Caco-2 (cell line): ENCODE data around the gene BNIP2. TPM values are rescaled to one million over a fixed set of nuclear protein-coding genes. Genes with fewer than 3 reads are reported as not detected.
"Not testable (repeated sequence)": the region's sequence is repeated elsewhere in the genome, so short reads cannot be mapped to it uniquely, and the experiment has no call there.

ENCODE experiments used
- BruUV-seq: library from RNA; stranded (reverse); fragments of 400-500 nt; replicated peaks from 2 replicates; lab custom pipeline; 2021; lab: Mats Ljungman, UMichigan
- CTCF ChIA-PET: fragments of 300-600 bp; sonication (Branson Sonifier 250); formaldehyde crosslinking; loops from one replicate; lab custom pipeline; 2022; ENCODE audit warnings: antibody characterized with exemption; lab: Charles Lee
- POLR2A ChIA-PET: fragments of 300-600 bp; sonication (Branson Sonifier 250); formaldehyde crosslinking; loops from one replicate; lab custom pipeline; 2022; ENCODE audit warnings: antibody characterized with exemption; lab: Charles Lee
- DNase-seq, 2 experiments: peaks; one replicate each; pipeline versions ENCODE4 v3.0.0 to v3.0.0-alpha.2; 2020 to 2022
- H3K27me3 ChIP-seq: replicated peaks from 2 replicates; pipeline ENCODE4 v1.6.0; 2011; ENCODE audit warnings: low read length; ENCODE audit not compliant: control insufficient read depth, insufficient read depth
- H3K36me3 ChIP-seq: 2 replicates; pipeline ENCODE4 v1.5.1; 2011; ENCODE audit warnings: low read length; ENCODE audit not compliant: control insufficient read depth, insufficient read depth
- H3K4me1 ChIP-seq: fragments of 250-450 bp; sonication (Bioruptor Pico); 2 replicates; pipeline ENCODE4 v1.5.1; 2020; ENCODE audit warnings: mild to moderate bottlenecking
- H3K4me3 ChIP-seq: 2 replicates; pipeline ENCODE4 v1.5.1; 2011; ENCODE audit warnings: low read depth, mild to moderate bottlenecking, control low read depth, low read length
- H3K9me3 ChIP-seq: fragments of 250-450 bp; sonication (Bioruptor Pico); 2 replicates; pipeline ENCODE4 v1.5.1; 2020; ENCODE audit warnings: mild to moderate bottlenecking, moderate library complexity
- H3K27ac Mint-ChIP-seq: one replicate; pipeline ENCODE4 v1.8.0; 2022; ENCODE audit warnings: mixed read lengths; ENCODE audit not compliant: unreplicated experiment
- H3K27me3 Mint-ChIP-seq: one replicate; pipeline ENCODE4 v1.8.0; 2022; ENCODE audit warnings: mixed read lengths; ENCODE audit not compliant: insufficient read depth, unreplicated experiment
- H3K36me3 Mint-ChIP-seq: one replicate; pipeline ENCODE4 v1.8.0; 2022; ENCODE audit warnings: mild to moderate bottlenecking, mixed read lengths; ENCODE audit not compliant: insufficient read depth, unreplicated experiment
- H3K4me1 Mint-ChIP-seq: one replicate; pipeline ENCODE4 v1.8.0; 2022; ENCODE audit warnings: low read depth, mixed read lengths; ENCODE audit not compliant: unreplicated experiment
- H3K4me3 Mint-ChIP-seq: one replicate; pipeline ENCODE4 v1.8.0; 2022; ENCODE audit warnings: mild to moderate bottlenecking, moderate library complexity, mixed read lengths; ENCODE audit not compliant: unreplicated experiment
- H3K9me3 Mint-ChIP-seq: one replicate; pipeline ENCODE4 v1.8.0; 2022; ENCODE audit warnings: mixed read lengths; ENCODE audit not compliant: unreplicated experiment
- CTCF ChIP-seq, 2 experiments: fragments of 200-600 bp in 1 of 2; IDR thresholded peaks; 1 replicate in 1 of 2; 2 replicates in 1 of 2; pipeline versions ENCODE4 v1.5.1 to v1.8.0; 2011 to 2022; ENCODE audit warnings: antibody characterized with exemption in 1 of 2, control low read depth in 1 of 2, inconsistent platforms in 1 of 2, low read depth in 1 of 2, low read length in 1 of 2, mild to moderate bottlenecking in 1 of 2, moderate library complexity in 1 of 2; ENCODE audit not compliant: insufficient read depth in 1 of 2, severe bottlenecking in 1 of 2, unreplicated experiment in 1 of 2
- intact Hi-C: fragments of 100-400 bp; cut with micrococcal nuclease; formaldehyde crosslinking; loops from one replicate; pipeline ENCODE4 v1.10.0; 2022; ENCODE audit not compliant: unreplicated experiment
- total RNA-seq: library from RNA; stranded (reverse); gene quantifications from 2 replicates; pipeline ENCODE4 v1.2.3, GENCODE V29; 2022

BNIP2 gene
- total RNA-seq, 1 experiment from 2014 or later, result 54.0 TPM

GRCh38 chr15:59647085-59647484 is 42.0 kb downstream of the BNIP2 start:
- H3K36me3 ChIP-seq, result peaks cover 1% of the 10 kb centered on the region; the same call in 1 of the 2 replicates
- Mint-ChIP-seq H3K4me3 (no peak overlapping the region), H3K9me3 (no peaks in the 10 kb centered on the region), H3K27me3 (no peaks in the 10 kb centered on the region), H3K27ac (no peak overlapping the region), H3K36me3 (peaks cover 64% of the 10 kb centered on the region), H3K4me1 (peaks cover 14% of the 10 kb centered on the region)
- H3K4me1 ChIP-seq, result peaks cover 25% of the 10 kb centered on the region
- no peak overlapping the region for H3K4me3 ChIP-seq
- H3K27me3 ChIP-seq, result no peaks in the 10 kb centered on the region
- no peak for DNase-seq
- intact Hi-C loops, result no loop called here
- CTCF ChIA-PET, result no interaction called here
- no TSS peak for BruUV-seq
- H3K9me3 ChIP-seq, result peaks cover 1% of the 10 kb centered on the region
- no peak for TF ChIP-seq CTCF (IDR thresholded peaks at IDR 0.05; ENCODE audit: insufficient read depth in 1 of 2, low read depth in 1 of 2, low read length in 1 of 2, severe bottlenecking in 1 of 2, unreplicated experiment in 1 of 2)
- POLR2A ChIA-PET, result no interaction called here

GRCh38 chr15:59646277-59646676 is 42.8 kb downstream of the BNIP2 start:
- no peak overlapping the region for H3K4me3 Mint-ChIP-seq
- Histone ChIP-seq H3K9me3 (no peaks in the 10 kb centered on the region), H3K4me3 (no peak overlapping the region), H3K36me3 (no peaks in the 10 kb centered on the region), H3K4me1 (peaks cover 24% of the 10 kb centered on the region), H3K27me3 (no peaks in the 10 kb centered on the region)
- intact Hi-C loops, result no loop called here
- ChIA-PET CTCF (interaction anchor here (0.6 kb wide), 1 partner anchor 1140 kb away, joined by 7 read pairs; no protein-coding TSS in a partner anchor), POLR2A (no interaction called here)
- no peak for TF ChIP-seq CTCF (IDR thresholded peaks at IDR 0.05; ENCODE audit: insufficient read depth in 1 of 2, low read depth in 1 of 2, low read length in 1 of 2, severe bottlenecking in 1 of 2, unreplicated experiment in 1 of 2)
- peaks cover 63% of the 10 kb centered on the region for H3K36me3 Mint-ChIP-seq
- BruUV-seq, result no TSS peak
- no peaks in the 10 kb centered on the region for H3K27me3 Mint-ChIP-seq
- no peak for DNase-seq
- peaks cover 14% of the 10 kb centered on the region for H3K4me1 Mint-ChIP-seq
- no peak overlapping the region for H3K27ac Mint-ChIP-seq
- H3K9me3 Mint-ChIP-seq, result no peaks in the 10 kb centered on the region

- H3K27me3 ChIP-seq, CTCF ChIA-PET, H3K27ac Mint-ChIP-seq, intact Hi-C loops, H3K27me3 Mint-ChIP-seq, H3K36me3 ChIP-seq, H3K4me3 Mint-ChIP-seq, H3K9me3 ChIP-seq, H3K4me3 ChIP-seq, BruUV-seq, DNase-seq, H3K9me3 Mint-ChIP-seq: not testable (repeated sequence)
- Mint-ChIP-seq H3K36me3 (peaks cover 59% of the 10 kb centered on the region), H3K4me1 (peaks cover 13% of the 10 kb centered on the region)
- peaks cover 20% of the 10 kb centered on the region for H3K4me1 ChIP-seq
- POLR2A ChIA-PET, result interaction anchor here (1.1 kb wide), 1 partner anchor 12 kb away, joined by 6 read pairs; the partner anchor contains the start of gene GTF2A2
Measured at GRCh38 chr15:59645812-59646211, 43.3 kb downstream of the BNIP2 start.
